B cell (primary cell): Measurements from ENCODE around the gene FMN2.

Experiments
- EZH2 ChIP-seq: IDR thresholded peaks from 2 replicates; pipeline ENCODE4 v1.6.1; 2012; ENCODE audit warnings: borderline replicate concordance, low read depth, mild to moderate bottlenecking, moderate library complexity, low read length; ENCODE audit not compliant: insufficient read depth, poor library complexity, severe bottlenecking
- TF ChIP-seq, protein P1 (sequence below): fragments of 200-600 bp; IDR thresholded peaks from one replicate; pipeline ENCODE4 v1.8.0; 2022; ENCODE audit warnings: antibody characterized with exemption, mild to moderate bottlenecking

DNA sequence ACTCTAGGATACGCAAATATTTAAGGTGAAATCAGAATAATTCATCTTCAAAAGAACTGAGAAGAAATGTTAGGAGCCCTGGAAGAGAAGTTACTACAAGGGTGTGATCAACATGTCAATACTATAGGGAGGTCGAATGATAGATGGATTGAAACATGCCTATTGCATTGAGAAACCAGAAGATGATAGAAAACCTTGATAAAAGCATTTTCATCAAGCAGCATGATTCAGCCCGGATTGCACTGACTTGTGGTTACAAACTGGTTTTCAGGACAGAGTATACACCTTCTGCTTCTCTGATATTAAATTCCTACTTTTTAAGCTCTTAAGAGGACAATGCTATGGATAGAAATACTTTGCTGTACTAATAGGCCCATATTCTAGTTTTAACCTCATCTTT, 164.2 kb downstream of the FMN2 start:
- TF ChIP-seq, protein P1, sequence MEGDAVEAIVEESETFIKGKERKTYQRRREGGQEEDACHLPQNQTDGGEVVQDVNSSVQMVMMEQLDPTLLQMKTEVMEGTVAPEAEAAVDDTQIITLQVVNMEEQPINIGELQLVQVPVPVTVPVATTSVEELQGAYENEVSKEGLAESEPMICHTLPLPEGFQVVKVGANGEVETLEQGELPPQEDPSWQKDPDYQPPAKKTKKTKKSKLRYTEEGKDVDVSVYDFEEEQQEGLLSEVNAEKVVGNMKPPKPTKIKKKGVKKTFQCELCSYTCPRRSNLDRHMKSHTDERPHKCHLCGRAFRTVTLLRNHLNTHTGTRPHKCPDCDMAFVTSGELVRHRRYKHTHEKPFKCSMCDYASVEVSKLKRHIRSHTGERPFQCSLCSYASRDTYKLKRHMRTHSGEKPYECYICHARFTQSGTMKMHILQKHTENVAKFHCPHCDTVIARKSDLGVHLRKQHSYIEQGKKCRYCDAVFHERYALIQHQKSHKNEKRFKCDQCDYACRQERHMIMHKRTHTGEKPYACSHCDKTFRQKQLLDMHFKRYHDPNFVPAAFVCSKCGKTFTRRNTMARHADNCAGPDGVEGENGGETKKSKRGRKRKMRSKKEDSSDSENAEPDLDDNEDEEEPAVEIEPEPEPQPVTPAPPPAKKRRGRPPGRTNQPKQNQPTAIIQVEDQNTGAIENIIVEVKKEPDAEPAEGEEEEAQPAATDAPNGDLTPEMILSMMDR = no peak
- no peak for TF ChIP-seq EZH2
